Mammary epithelial cell (primary cell): ENCODE measurements around the gene ALPI.

Experiments used
- CTCF ChIP-seq, 2 donors: IDR thresholded peaks in 1 of 2; conservative IDR thresholded peaks in 1 of 2; 2 replicates each; pipeline ENCODE4 v1.5.1; 2011 to 2012; ENCODE audit warnings: inconsistent platforms in 2 of 2, low read length in 2 of 2, mild to moderate bottlenecking in 2 of 2, control low read depth in 1 of 2, low read depth in 1 of 2; ENCODE audit not compliant: insufficient read depth in 1 of 2; ENCODE audit errors: extremely low read depth in 1 of 2
- EZH2 ChIP-seq: IDR thresholded peaks from 2 replicates; pipeline ENCODE4 v1.6.1; 2012; ENCODE audit warnings: low read length, inconsistent platforms, borderline replicate concordance

- TF ChIP-seq CTCF (conservative IDR thresholded peaks at IDR 0.05 in 1 of 2, IDR thresholded peaks at IDR 0.05 in 1 of 2; ENCODE audit: extremely low read depth in 1 of 2, insufficient read depth in 1 of 2, low read depth in 1 of 2, low read length in 2 of 2) (no peak), EZH2 (no peak)
Observed at GRCh38 chr2:232495292-232495691, 39.3 kb downstream of the ALPI start.
